ENCODE measurements around the gene NAALADL2.

The NAALADL2 gene

GRCh38 chr3:175208326-175208725 lies 349.2 kb downstream of the NAALADL2 start:
- no peak for DNase-seq (ENCODE audit: low spot score)

DNA sequence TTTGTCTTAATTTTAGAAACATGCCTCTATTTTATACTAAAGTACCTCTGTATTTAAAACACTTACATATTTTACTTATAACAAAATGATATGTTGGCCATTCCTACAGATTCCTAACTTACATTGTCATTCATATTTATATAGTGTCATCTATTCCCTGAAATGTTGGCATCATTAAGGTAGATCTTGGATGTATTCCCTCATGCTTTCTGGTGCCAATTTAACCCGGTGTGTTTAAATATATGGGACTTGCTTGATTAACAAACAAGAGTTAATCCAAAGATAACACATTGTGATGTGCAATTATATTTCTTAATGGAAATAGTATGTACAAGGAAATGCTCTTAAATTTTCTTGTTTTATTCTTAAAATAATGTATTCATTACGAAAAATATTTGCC lies 352.3 kb downstream of the NAALADL2 start:
- DNase-seq (ENCODE audit: low spot score): no peak

- no peak for DNase-seq (ENCODE audit: low spot score)
Observed at GRCh38 chr3:175212896-175213295, 353.8 kb downstream of the NAALADL2 start.

DNA sequence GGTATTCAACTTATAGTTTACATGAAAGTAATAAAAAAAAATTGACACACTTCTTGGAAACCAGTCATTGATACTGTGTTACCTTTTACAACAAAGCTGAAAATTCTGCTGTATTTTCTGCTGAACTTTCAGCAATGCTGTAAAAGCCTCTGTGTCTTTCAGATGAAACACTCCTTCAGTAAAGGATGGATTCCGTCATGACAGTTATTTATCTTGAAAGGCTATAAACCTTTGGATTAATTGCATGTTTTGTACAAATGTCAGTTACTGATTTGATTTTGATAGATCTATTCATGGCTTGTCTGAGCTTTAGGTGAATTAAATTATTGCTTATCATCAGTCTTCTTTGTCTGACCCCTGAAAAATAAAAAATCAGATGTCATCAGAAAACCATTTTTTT lies 355.1 kb downstream of the NAALADL2 start:
- no peak for DNase-seq (ENCODE audit: low spot score)

GRCh38 chr3:175215833-175216232 lies 356.7 kb downstream of the NAALADL2 start:
- DNase-seq (ENCODE audit: low spot score): no peak

- no peak for DNase-seq (ENCODE audit: low spot score)
Observed at GRCh38 chr3:175222356-175222755, 363.2 kb downstream of the NAALADL2 start.

GRCh38 chr3:175224051-175224450 lies 364.9 kb downstream of the NAALADL2 start:
- no peak for DNase-seq (ENCODE audit: low spot score)

- no peak for DNase-seq (ENCODE audit: low spot score)
Observed at GRCh38 chr3:175226444-175226843, 367.3 kb downstream of the NAALADL2 start.

DNA sequence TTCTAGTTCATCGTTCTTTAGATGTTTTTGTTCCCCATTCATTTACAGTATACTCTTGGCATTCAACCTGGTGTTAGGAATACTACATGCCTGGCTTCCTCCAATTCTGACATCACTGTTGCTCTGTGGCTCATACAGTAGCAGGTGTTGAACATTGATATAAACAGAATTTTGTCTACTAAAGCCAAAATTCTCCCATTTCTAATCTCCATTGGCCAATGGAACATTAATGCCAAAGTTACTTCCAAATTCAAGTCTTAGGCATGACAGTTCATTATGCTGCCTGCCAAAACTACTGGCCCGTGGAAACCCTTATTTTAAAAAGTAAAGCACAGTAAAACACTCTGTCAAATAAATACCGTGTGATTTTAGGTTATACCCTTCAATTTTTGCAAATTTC lies 368.0 kb downstream of the NAALADL2 start:
- no peak for DNase-seq (ENCODE audit: low spot score)

DNA sequence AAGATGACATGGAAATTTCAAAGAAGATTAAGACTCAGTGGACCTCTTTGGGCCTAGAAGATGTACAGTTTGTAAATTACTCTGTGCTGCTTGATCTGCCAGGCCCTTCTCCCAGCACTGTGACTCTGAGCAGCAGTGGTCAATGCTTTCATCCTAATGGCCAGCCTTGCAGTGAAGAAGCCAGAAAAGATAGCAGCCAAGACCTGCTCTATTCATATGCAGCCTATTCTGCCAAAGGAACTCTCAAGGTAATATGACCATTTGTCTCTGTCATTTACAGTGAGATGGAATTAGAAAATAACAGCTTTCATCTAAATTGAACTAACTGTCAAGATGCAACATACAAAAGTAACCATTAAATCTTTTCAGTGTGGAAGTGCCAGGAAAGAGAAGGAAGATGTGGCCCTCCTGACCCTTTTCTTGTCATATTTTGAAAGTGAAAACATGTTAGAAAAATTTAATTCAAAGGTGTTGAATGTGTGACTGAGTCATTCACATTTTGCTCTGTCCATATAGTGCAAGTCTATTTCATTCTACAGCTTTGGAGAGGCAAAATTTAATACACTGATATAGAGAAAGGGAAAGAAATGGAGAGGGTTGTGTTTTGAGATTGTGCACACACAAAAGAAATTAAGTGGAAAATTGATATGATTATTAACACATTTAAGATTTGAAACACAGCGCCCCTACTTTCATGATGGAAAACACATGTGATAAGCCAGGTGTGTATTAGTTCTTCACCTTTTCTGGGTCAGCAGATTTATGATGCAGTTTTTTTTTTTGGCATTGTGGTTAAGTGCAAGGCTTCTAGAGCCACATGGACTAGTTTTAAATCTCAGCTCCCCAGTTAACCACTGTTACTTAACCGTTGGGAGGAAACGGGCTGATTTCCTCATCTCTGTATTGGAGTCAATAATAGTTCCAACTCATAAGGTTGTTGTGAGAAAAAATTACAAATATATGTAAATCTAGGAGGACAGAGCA lies 375.1 kb downstream of the NAALADL2 start:
- no peak for DNase-seq (ENCODE audit: low spot score)

DNA sequence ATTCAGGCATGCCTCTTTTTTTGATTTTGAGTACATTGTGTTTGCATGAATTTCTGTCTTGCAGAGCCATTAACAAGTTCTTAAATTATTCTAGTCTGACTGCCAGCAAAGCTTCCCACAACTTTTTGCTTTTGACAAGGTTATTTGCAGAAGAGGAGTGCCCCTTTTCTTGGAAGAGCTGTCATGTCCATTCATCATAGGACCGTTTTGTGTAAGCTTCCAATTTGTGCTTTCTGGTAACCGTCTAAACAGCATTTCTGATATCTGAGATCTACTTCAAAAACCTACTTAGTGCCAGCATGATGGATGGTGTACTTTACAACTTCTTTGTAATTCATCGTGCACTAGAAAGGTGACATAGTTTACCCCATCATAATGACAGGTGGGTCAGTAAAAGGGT lies 379.7 kb downstream of the NAALADL2 start:
- DNase-seq (ENCODE audit: low spot score): no peak

DNA sequence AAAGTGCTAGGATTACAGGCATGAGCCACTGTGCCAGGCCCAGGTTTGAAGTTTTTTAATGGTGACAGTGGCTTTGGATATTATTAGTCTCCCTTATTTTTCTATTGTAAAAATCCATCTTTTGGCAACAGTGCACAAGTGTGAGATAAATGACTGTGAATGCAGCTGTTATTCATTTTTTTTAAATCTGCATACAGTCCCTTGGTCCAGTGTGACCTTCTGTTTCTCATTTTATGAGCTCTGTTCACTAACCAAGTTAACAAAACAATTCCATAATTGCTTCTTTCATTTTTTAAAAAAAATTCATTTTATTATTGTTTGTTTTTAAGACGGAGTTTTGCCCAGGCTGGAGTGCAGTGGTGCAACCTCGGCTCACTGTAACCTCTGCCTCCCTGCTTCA lies 381.8 kb downstream of the NAALADL2 start:
- DNase-seq (ENCODE audit: low spot score): no peak

- DNase-seq (ENCODE audit: low spot score): no peak
Observed at GRCh38 chr3:175242243-175242642, 383.1 kb downstream of the NAALADL2 start.

DNA sequence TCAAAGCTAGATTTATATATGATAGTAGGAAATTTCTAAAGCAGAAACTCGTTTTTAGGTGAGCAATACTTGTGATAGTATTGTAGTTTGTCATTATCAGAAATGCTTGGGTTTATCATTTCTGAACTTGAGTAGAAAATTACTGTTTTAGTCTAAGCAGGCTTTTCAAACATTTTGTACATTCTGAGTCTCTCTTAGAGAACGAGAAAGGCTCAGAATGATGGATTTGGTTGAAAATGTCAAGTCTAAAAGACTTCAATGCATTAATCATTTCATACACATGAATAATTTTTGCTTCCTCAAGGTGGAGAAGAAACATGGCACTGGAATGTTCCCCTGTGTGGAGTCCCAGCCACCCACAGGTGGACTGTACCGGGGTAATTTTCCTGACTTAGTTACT lies 387.1 kb downstream of the NAALADL2 start:
- DNase-seq (ENCODE audit: low spot score): no peak

DNA sequence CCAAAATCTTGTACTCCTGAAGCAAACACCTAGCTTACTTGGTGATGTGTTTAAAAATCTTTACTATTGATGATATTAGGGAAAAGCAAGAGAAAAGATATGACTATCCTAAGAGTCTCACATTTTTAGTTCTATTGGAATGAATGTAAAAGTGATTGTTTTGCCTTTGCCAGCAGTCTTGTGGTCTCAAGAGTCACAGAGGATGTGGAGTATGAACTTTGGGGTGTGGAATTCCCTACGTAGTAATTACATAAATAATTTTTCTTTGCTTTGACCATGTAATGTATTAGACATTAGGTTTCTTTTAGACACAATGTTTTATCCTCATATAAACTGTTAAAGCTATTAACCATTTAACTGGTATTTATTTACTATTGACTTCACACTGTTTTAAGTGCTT lies 387.6 kb downstream of the NAALADL2 start:
- DNase-seq (ENCODE audit: low spot score): no peak

DNA sequence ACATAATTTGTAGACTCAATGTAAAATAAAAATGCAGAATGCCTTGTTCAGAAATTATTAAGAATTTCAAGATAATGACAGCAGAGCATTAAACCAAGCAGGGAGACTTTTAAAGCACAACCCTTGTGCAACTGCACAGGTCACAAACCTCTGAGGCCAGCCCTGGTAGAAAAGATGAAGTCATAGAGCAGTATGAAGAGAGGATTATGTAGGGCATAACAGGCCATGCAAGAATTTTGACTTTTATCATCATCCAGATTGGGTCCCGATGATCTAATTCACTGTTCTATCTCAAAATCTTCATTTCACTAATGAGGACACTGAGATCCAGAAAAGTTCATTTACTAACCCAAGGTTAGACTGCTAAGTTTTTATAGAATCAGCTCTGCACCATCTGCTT lies 388.5 kb downstream of the NAALADL2 start:
- no peak for DNase-seq (ENCODE audit: low spot score)

- DNase-seq (ENCODE audit: low spot score): no peak
Observed at GRCh38 chr3:175248832-175249231, 389.7 kb downstream of the NAALADL2 start.

DNA sequence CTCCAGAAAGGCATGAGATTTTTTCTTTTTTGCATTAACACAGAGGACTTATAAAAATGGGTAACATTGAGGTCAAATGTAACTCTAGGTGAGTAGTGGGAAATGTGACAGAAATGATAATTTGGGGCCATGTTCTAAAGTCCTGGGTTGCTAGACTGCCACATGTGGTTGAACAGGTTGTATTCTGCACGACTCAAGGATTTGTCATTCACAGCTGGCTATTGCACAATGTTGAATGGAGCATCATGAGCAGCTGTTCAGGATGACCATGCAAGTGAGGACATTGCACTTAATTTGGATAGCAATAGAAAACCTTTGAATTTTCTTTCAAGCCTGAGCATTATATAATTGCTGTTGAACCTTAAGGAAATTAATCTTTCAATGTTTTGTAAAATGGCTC lies 396.6 kb downstream of the NAALADL2 start:
- no peak for DNase-seq (ENCODE audit: low spot score)

GRCh38 chr3:175257123-175257522 lies 398.0 kb downstream of the NAALADL2 start:
- DNase-seq (ENCODE audit: low spot score): no peak

DNA sequence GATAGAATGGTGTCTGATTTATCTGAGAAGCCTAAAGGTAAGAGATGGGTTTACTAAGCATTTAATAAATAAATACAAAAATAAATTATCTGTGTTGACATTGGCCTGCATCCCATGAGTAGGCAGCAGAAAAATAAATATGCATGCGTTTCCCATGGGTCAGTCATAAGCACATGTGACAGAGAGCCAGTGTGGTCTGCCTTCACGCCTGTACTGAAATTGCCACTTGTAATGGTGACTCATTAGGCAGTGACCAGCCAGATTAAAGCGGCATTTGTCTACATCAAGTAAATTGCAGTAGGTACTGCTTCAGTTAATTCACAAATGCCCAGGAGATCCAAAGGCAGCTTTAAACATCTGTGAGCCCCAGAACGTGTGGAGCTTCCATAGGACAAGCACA lies 399.6 kb downstream of the NAALADL2 start:
- DNase-seq (ENCODE audit: low spot score): no peak

GRCh38 chr3:175260145-175260794 lies 401.1 kb downstream of the NAALADL2 start:
- DNase-seq (ENCODE audit: low spot score): no peak

GRCh38 chr3:175266478-175266877 lies 407.3 kb downstream of the NAALADL2 start:
- DNase-seq (ENCODE audit: low spot score): no peak

DNA sequence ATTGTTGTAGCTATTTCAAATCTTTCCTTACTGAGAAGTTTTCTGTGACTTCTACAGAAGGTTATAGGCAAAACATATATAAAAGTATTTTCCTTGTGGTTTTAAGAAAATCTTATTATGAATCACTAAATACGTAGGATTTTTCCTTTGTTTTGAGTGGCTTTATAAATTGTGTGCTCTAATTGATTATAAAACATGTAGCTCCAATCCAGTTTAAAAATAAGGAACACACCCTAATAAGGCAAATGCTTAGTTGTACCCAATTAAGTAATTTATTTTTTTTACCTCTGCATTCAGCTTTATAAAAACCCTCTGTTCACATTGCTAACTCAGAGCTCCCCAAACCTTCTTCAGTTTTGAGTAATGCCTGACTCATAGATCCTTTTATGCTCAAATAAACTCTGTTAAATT lies 408.0 kb downstream of the NAALADL2 start:
- DNase-seq (ENCODE audit: low spot score): no peak

Measured in activated CD4-positive, alpha-beta T cell treated with anti-CD3 and anti-CD28 coated beads, Interleukin-2, Interleukin-4, amounts not matched to agents 100 ng/mL and 50 ng/mL, durations not matched to agents 16 hours and 8 hours (primary cell).